Germinal center (tissue), 1 donor: ENCODE data around the gene ANKRD37.
"Not testable (repeated sequence)": the region's sequence is repeated elsewhere in the genome, so short reads cannot be mapped to it uniquely, and the experiment has no call there.

Source experiments
- DNase-seq: peaks from one replicate; pipeline ENCODE4 v3.0.0; 2012; ENCODE audit warnings: mixed read lengths, low spot score

Gene ANKRD37

GRCh38 chr4:185396724-185397385 lies at the start of gene ANKRD37:
ANKRD37 (plus strand) TSS chr4:185396841; CDS start chr4:185396924, 83 bp downstream.
- DNase-seq, result no peak

GRCh38 chr4:185346975-185347601 lies 49.6 kb upstream of the ANKRD37 start:
- DNase-seq, result no peak

- no peak for DNase-seq
Observed at GRCh38 chr4:185351691-185352090, 45.0 kb upstream of the ANKRD37 start.

GRCh38 chr4:185352202-185352601 lies 44.4 kb upstream of the ANKRD37 start:
- no peak for DNase-seq

- no peak for DNase-seq
Observed at GRCh38 chr4:185352741-185353140, 43.9 kb upstream of the ANKRD37 start.

- DNase-seq, result no peak
Observed at GRCh38 chr4:185357211-185357610, 39.4 kb upstream of the ANKRD37 start.

- no peak for DNase-seq
Observed at GRCh38 chr4:185357733-185358440, 38.8 kb upstream of the ANKRD37 start.

GRCh38 chr4:185358514-185358913 lies 38.1 kb upstream of the ANKRD37 start:
- DNase-seq, result no peak

- DNase-seq, result no peak
Observed at GRCh38 chr4:185358959-185359358, 37.7 kb upstream of the ANKRD37 start.

GRCh38 chr4:185359767-185360446 lies 36.7 kb upstream of the ANKRD37 start:
- DNase-seq, result no peak

GRCh38 chr4:185361872-185362271 lies 34.8 kb upstream of the ANKRD37 start:
- no peak for DNase-seq

GRCh38 chr4:185362570-185362969 lies 34.1 kb upstream of the ANKRD37 start:
- not testable (repeated sequence) for DNase-seq

GRCh38 chr4:185363251-185363650 lies 33.4 kb upstream of the ANKRD37 start:
- no peak for DNase-seq

GRCh38 chr4:185364886-185365285 lies 31.8 kb upstream of the ANKRD37 start:
- DNase-seq, result no peak

- DNase-seq, result no peak
Observed at GRCh38 chr4:185369731-185370130, 26.9 kb upstream of the ANKRD37 start.

GRCh38 chr4:185370268-185370949 lies 26.2 kb upstream of the ANKRD37 start:
- DNase-seq, result no peak

- no peak for DNase-seq
Observed at GRCh38 chr4:185371702-185372101, 24.9 kb upstream of the ANKRD37 start.

GRCh38 chr4:185374027-185374426 lies 22.6 kb upstream of the ANKRD37 start:
- DNase-seq, result no peak

- DNase-seq, result no peak
Observed at GRCh38 chr4:185374573-185374972, 22.1 kb upstream of the ANKRD37 start.

GRCh38 chr4:185378264-185378663 lies 18.4 kb upstream of the ANKRD37 start:
- no peak for DNase-seq

- DNase-seq, result no peak
Observed at GRCh38 chr4:185379326-185380295, 17.0 kb upstream of the ANKRD37 start.
